ENCODE measurements around the gene SORCS3.

The SORCS3 gene

GRCh38 chr10:105197598-105198364 lies 556.7 kb downstream of the SORCS3 start:
- DNase-seq: no peak

DNA sequence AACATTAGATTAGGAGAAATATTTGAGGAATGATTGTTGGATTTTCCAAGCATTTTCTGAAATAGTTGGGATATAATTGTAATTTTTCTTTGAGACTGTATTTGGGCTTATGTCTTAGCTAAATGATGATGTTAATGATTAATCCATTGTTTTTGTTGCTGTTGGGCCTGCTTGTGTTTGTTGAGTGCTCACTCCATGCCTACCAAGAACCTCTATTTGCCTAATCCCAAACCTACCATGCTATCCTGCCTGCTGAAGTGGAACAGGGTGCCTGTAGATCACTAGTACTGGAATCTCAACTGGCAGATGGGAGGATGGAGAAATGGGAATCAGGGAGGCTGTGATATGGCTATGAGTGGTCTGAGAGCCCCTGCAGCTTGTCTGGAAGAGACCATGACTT lies 565.5 kb downstream of the SORCS3 start:
- DNase-seq: no peak

GRCh38 chr10:105207476-105207995 lies 566.4 kb downstream of the SORCS3 start:
- DNase-seq: no peak

DNA sequence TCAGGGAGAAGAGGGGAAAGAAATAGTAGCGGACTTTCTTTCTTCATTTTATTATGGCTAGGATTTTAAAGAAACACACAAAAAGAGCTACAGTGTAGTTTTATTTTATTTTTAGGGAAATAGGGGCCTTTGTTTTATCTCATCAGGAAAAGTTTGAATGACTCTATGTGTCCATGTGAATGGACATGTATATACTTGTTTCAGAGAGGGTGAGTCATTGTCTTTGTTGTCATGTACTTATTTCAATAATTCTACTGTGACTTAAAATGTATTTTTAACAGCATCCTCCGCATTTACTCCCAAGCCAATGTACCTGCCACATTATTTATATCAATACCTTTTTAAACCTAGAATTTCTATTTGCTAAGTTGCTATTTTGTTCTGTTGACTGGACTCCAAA lies 569.5 kb downstream of the SORCS3 start:
- DNase-seq: no peak

DNA sequence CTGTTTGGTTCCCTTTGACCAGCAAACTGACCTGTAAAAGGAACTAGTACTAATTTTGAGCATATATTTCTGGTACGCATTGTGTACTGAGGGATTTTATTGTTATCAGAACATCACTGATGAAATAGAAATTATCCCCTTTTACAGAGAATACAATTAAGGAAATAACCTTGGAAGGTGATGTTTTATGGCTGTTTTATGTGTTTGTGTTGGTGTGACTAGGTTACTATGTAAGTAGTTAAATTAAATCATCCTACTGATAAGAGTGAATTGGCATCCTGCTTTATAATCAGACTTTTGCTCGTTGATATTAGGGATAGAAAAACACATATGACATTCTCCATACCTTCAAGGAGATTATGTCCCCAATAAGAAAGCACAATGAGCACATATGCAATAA lies 596.6 kb downstream of the SORCS3 start:
- DNase-seq: no peak

DNA sequence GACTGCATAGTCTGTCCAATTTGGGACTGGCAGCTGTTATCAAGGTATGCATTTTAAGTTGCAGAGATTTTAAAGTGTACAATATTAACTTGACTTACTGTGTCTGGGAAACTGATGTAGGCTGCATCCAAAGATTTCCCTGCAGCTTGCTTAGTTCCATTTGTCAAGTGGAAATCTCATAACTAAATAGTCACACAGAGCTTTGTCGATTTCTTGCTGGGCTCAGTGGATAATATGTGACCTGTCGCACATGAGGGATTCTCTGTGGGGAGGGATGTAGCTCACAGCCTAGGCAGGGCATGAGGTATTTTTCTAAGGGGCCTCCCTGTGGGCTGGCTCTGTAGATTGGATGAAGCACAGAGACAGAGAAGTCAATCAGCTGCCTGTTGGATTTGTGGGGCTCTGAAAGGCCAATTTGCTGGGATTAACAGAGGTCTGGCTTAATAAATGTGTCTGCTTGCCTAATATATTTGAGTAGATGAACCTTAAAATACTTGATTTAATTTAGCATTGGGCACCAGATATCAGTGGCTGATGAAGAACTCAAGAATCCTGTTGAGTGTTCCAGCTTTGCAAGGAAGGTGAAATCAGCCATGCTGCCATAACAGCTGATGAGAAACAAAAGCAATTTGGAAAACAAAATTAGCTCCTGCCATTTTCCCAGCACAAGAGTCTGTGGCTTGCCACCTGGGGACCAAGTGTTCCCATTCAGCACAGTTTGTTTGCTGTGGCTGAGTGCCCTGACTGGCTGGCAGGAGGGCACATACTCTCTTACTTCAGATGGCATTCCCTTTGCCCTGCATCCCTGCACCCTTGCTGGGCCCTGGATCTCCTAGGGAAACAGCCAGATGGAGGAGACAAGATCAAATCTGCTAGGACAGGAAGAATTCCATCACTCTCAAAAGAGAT lies 598.5 kb downstream of the SORCS3 start:
- DNase-seq: no peak

DNA sequence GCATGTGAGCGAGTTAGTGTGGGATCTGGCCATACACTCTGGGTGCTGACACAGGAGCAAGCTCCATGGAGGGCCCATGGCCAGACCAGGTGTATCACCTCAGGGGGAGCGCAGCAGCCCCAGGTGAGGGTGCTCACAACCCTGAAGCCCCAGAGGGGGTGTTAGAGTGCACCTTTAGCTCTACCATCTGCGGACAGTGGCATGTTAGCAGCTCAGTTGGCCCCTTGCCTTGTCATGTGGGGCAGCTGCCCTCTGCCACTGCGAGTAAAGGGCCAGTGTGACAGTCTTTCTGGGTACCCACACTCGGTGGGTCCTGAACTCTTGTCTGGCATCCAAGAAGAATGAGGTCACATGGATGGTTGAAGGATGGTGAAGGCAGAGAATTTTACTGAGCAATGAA lies 600.2 kb downstream of the SORCS3 start:
- no peak for DNase-seq

GRCh38 chr10:105243381-105243780 lies 602.3 kb downstream of the SORCS3 start:
- DNase-seq: no peak

GRCh38 chr10:105243825-105244224 lies 602.7 kb downstream of the SORCS3 start:
- DNase-seq: no peak

DNA sequence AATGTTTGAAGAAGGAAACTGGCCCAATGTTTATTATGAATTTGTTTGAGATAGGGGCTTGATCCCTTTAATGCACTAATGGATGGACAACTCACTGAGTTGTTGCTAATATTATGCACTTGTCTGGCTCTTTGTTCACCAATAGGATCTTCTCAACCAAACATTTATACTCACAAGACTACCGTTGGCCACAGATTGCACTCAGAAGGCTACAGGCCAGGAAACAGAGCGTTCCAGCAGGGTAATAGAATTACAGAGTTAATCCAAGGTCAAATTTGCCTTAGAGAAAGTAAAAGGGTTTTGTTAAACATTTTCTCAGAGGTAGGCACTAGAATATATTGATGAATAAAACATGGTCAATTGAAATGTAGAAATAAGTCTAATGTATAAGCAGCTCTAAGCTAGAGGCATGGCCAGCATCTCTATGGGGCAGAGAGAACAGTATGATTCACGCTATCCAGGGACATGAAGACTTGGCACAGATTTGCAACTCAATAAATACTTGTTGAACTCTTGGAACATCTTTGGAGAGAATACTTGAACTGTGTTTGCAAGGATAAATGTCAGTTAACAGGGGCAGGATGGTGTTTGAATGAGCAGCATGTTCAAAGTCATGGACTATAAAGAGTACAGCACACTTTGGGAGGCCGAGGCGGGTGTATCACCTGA lies 606.9 kb downstream of the SORCS3 start:
- no peak for DNase-seq

- DNase-seq: no peak
These were observed 611.8 kb downstream of the SORCS3 start for GRCh38 chr10:105252911-105253310.

DNA sequence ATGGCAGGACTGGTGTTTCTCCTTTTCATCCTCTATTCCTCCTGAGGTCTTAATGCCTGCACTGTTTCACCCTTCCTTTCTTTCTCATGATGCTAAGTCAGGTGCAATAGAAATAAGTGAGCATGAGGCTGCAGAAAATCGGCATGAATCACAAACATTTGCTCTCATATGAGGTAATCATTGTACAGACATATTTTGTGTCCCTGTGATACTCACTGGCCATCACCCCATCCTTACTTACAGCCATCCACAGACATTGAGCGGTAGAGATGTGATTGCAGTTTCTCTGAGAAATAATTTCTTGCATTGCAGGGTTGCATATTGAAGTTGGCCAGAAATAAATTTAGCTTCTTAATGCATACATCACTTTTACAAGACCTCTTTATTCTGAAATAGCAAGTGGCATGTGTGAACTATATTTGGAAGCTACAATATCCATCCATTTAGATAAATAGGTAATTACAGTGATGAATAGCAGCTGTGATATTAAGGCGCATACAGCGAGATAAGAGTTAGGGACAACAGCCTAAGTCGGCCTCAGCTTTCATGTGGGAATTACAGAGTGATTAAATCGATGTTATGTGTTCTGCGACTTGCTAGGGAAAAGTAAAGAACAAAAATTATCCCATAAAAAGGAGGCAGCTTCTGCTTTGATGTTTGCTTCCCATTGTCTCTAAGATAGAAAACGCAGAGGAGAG lies 612.6 kb downstream of the SORCS3 start:
- no peak for DNase-seq

- no peak for DNase-seq
These were observed 617.1 kb downstream of the SORCS3 start for GRCh38 chr10:105258036-105258673.

DNA sequence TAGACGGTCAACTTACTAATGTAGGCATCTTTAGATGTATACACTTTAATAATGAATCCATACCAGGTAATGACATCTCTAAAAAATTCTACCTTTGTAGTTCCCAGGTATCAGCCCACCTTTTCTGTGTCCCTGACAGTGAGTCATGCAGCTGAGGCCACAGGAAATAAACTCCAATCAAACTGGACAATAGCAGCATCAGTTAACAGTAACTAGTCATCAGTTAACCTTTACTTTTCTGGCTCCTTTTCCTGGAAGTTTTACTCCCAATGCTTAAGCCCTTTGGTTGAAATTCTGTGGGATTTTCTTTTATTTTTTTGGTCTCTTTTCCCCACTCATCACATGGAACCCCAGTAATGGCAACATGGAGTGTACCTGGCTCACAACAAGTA lies 617.6 kb downstream of the SORCS3 start:
- no peak for DNase-seq

GRCh38 chr10:105259201-105259600 lies 618.1 kb downstream of the SORCS3 start:
- no peak for DNase-seq

GRCh38 chr10:105262666-105263065 lies 621.6 kb downstream of the SORCS3 start:
- no peak for DNase-seq

DNA sequence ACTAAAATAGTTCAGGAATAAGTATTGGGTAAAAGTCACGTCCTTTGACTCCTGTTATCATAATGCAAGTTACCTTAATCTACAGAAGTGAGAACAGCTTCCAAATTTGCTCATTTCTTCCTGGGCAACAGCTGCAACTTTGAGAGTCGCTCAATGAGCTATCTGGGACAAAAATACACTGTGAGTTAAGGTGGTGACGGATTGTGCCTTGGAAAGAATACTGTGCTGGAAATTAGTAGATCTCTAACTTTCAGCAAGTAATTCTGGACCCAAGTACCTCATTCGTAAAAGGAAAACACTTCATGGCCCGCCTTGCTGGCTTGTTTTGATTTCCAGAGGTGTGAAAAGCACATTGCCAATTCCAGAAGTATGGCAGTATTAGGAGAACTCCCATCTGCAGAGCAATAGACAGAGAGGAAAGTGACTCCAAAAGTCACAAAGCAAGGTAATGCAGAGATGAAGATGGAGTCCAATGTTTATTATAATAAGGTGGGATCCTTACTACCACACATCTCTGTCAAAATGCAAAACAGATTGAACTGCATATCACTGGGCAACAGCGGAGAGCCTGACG lies 626.0 kb downstream of the SORCS3 start:
- no peak for DNase-seq

DNA sequence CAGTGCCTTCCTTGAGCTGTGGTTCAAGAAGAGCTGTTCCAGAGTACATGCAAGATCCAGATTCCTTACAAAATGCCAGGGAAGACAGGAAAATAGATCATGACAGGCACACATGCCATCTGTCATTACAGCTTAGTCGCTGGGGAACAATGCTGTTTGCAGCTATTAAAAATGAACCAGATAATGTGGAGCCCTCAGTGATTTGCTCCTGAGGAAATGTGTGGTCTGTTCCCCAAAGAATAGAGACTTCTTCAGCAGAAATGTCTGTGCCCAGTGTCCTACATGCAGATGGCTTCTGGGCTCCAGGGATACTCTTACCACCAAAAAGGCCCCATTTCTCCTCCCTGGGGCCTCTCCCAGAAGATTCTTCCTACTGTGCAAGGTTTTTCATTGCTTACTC lies 627.9 kb downstream of the SORCS3 start:
- no peak for DNase-seq

- no peak for DNase-seq
These were observed 628.6 kb downstream of the SORCS3 start for GRCh38 chr10:105269689-105270088.

DNA sequence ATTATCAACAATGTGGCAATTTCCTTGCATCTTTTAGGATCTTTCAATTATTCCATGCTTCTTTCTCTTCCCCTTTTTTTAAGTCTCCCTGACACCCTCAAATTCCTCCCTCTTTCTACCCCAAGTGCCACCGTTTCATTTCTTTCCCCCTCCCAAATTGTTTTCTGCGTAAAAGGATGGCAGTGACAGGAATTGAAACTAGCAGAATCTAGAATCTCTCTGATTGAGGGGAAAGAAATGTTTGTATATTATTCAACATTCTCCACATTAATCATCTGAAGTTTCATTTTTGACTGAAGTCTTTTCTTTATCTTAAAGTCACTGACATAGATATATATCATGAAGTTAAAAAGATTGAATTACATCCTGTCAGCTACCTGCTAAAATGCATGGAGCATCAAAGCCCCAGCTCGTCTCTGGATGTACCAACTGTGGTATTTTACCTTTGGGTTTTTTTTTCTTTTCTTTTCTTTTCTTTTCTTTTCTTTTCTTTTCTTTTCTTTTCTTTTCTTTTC lies 633.5 kb downstream of the SORCS3 start:
- DNase-seq: no peak

DNA sequence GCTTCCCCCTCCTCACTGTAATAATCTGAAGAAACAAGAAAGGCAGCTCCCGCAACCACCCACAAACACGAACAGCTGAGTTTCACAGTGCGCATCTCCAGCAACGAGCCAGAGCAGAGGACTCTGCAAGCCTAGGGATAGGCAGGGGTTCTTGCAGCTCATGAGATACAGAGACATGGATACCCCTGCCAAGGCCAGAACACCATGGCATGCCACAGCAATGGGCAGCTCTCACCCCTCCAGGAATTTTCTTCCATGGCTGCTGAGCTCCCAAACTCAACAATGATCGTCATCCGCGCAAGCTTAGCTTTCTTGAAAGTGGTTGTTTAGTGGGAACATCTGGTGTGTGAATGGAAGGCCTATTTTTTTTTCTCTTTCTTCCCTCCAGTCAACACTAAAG lies 637.3 kb downstream of the SORCS3 start:
- DNase-seq: no peak

DNA sequence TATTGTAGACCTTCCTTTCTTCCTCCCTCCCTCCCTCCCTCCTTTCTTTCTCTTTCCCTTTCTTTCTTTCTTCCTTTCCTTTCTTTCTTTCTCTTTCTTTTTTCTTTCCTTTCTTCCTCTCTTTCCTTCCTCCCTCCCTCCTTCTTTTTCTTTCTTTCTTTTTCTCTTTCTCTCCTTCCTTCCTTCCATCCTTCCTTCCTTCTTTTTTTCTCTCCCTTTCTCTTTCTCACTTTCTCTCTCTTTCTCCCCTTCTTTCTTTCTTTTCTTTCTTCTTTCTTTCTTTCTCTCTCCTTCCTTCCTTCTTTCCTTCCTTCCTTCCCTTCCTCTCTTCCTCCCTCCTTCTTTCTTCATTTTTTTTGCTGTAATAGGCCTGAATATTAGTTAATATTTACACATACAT lies 638.0 kb downstream of the SORCS3 start:
- no peak for DNase-seq

All from activated CD8-positive, alpha-beta memory T cell treated with anti-CD3 and anti-CD28 coated beads, Interleukin-2, amount 50 U/mL, for 48 hours (primary cell).